ENCODE measurements around the gene TMEM225B.
"Not testable (repeated sequence)": the region's sequence is repeated elsewhere in the genome, so short reads cannot be mapped to it uniquely, and the experiment has no call there.

TMEM225B gene

DNA sequence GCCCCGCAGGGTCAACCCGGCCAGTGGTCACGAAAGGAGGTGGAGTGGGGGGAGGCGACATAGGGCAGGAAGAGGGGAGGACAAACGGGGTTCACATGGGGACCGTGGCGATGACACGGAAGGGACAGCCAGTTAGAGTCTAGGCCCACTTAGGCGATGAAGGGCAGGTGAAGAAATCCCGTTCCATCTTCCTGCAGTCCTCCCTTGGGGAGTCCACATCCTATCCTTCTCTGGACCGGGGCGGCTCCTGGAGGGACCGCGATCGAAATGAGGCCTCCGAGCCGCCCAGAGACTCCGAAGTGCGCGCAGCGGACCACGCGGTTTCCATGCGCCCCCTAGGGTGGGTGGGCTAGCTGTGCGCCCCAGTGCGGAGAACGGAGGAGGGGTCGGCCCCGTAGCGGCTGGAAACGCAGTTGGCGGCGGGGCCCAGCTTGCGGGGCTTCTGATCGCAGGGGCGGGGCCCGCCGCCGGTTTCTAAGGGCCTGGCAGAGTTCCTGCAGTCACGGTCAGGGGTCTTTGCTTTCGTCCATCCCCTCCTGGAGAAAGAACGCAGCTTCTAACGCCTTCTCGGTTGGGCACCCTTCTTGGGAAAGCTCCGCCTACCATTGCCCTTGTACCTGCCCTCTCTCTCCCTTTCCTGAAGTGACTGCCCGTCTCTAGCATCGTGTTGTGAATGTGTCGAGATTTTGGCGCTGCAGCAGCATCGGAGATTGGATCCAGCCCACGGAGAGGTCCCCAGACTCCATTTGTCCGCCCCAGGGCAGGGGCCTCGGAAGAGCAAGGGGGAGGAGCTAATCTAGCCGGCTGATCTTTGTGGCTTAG is 17.9 kb upstream of the TMEM225B start:
- DNase-seq, result no peak

DNA sequence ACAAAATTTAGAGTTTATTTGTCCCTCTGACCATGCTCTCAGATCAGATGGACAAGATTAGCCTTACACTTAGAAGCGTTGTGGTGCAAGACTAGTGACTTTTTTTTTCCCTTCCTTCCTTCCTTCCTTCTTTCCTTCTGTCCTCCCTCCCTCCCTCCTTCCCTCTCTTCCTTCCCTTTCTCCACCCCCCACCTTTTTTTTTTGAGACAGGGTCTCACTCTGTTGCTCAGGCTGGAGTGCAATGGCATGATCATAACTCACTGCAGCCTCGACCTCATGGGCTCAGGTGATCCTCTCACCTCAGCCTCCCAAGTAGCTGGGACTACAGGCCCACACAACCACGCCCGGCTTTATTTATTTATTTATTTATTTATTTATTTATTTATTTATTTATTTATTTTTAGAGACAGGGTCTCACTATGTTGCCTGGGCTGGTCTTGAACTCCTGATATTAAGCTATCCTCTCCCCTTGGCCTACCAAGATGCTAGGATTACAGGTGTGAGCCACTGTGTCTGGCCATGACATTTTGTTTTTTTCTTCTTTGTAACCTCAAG is 17.2 kb upstream of the TMEM225B start:
- DNase-seq, result not testable (repeated sequence)

DNA sequence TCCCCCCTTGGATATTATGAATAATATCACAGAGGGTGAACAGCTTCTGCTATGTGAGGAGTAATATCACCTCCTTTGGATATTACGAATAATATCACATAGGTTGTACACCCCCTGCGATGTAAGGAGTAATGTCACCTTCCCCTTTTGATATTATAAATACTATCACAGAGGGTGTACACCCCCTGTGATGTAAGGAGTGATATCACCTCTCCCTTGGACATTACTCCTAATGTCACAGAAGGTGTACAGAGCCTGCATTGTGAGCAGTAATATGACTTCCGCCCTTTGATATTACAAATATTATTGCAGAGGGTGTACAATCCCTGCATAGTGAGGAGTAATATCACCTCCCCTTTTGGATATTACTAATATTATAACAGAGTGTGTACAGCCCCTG is 9.2 kb upstream of the TMEM225B start:
- no peak for DNase-seq

GRCh38 chr7:99594948-99595745 is 2.9 kb upstream of the TMEM225B start:
- DNase-seq, result no peak

DNA sequence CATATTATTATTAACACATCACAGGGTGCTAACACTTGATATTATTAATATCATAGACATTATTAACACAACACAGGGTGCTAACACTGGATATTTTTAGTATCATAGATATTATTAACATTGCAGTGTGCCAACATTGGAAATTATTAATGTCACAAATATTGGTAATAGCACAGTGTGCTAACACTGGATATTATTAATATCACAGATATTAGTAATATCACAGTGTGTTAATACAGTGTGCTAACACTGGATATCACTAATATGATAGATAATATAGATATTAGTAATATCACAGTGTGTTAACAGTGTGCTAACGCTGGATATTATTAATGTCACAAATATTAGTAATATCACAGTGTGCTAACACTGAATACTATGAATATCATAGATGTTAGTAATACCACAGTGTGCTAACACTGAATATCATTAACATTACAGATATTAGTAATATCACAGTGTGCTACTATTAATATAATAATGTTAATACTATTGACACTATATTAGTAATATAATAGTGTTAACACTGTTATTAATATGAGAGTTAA is 1.6 kb upstream of the TMEM225B start:
- DNase-seq, result no peak

GRCh38 chr7:99599836-99600235 is 1.8 kb downstream of the TMEM225B start:
- DNase-seq, result no peak

GRCh38 chr7:99601656-99602310 is 3.7 kb downstream of the TMEM225B start:
- no peak for DNase-seq

DNA sequence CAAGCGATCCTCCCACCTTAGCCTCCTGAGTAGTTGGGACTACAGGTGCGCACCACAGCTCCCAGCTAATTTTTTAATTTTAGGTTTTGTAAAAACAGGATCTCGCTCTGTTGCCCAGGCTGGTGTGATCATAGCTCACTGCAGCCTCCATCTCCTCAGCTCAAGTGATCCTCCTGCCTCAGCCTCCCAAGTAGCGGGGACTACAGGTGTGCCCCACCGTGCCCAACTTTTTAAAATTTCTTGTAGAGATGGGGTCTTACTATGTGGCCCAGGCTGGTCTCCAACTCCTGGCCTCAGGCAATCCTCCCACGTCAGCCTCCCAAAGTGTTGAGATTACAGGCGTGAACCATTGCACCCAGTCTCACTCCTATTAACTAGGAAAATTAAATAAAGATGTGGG is 7.5 kb downstream of the TMEM225B start:
- DNase-seq, result no peak

GRCh38 chr7:99606531-99606930 is 8.5 kb downstream of the TMEM225B start:
- no peak for DNase-seq

- DNase-seq, result no peak
Measured at GRCh38 chr7:99607548-99607947, 9.5 kb downstream of the TMEM225B start.

DNA sequence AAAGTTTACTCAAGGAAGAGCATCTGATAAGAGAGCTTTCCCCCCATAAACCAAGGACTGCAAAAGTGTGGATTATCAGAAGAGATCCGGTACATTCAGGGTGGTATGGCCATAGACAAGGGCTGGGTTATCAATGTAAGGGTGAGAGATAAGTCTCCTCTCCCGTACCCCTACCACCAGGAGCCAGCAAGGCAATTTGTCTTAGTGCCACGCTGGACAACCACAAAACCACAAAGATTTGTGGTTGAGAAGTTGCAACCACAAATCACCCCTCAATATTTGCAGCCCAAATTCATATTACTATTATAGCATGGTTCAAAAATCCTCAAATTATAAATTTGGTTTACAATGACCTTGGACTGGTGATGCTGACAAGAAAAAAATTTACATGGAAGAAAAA is 16.4 kb downstream of the TMEM225B start:
- DNase-seq, result no peak

GRCh38 chr7:99615989-99616358 is 17.9 kb downstream of the TMEM225B start:
- no peak for DNase-seq

DNA sequence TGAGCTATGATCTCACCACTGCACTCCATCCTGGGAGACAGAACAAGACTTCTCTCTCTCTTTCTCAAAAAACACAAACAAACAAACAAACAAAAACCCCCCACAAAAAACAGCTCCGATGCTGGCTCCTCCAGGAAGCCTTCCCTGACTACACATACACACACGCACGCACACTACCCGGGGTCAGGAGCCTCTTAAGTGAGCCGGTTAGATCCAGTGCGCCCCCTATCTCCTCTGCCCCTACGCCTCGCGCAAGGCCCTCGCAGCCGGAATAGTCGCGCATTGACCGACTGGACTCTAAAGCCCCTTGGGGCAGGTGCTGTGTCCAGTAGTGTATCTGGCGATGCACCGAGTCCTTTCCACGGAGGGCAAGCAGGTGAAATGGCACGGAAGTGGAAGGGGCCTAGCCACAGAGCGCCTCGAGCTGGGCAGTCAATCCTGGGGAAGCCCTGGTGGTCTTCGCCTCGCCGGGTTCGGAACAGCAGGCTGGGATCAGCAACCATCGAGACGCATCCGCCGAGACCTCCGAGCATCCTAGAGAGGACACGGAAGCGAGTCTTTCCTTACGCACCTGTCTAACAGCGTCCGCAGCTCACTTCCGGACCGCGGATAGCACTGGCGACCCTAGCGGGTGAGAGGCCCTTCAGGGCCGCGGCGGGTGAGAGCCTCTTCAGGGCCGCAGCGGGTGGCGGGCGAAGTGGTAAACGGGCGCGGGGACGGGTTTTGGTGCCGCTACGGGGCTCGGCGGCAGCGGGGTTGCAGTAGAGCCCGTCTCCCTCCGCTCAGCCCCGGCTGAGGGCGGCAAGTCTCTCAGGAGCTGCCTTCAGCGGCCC is 18.5 kb downstream of the TMEM225B start, which contains the start of gene ZSCAN25:
Gene ZSCAN25, plus strand, starts transcription at position 588 of the 833 bp plus-strand sequence. CDS start 2,661 bp downstream, outside the sequence.
- DNase-seq, result peak; percentile 68

GRCh38 chr7:99617192-99617781 is 19.2 kb downstream of the TMEM225B start:
- DNase-seq, result no peak

DNA sequence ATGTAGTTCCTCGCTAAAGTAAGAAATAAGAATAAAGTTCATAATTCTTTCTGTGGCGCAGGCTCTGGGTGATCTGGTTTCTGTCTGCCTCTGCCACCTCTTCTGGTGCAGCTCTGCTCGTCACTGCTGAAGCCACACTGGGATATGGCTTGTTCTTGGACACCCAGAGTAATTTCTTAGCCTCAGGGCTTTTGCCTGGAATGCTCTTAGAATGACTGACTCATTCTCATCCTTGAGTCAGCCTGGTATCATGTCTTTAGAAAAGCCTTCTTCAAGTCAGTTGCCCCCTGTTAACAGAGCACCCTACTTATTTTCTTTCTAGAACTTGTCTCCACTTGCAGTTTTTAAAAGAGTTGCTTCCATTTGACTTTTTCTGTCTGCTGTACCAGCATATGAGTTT is 20.7 kb downstream of the TMEM225B start:
- peak; percentile 92 for DNase-seq

DNA sequence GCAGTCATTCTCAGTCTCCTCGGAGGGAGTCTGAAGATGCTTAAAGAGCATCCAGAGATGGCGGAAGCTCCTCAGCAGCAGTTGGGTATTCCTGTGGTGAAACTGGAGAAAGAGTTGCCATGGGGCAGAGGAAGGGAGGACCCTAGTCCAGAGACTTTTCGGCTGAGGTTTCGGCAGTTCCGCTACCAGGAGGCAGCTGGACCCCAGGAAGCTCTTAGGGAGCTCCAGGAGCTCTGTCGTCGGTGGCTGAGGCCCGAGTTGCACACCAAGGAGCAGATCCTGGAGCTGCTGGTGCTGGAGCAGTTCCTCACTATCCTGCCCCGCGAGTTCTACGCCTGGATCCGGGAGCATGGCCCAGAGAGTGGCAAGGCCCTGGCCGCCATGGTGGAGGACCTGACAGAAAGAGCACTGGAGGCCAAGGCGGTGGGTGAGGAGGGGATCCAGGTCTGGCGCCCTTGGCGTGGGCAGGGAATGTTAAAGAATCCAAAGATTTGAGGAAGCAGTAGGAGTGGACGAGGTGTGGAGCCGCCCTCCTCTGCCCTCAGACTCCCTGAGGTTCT is 21.6 kb downstream of the TMEM225B start:
- DNase-seq, result no peak

DNA sequence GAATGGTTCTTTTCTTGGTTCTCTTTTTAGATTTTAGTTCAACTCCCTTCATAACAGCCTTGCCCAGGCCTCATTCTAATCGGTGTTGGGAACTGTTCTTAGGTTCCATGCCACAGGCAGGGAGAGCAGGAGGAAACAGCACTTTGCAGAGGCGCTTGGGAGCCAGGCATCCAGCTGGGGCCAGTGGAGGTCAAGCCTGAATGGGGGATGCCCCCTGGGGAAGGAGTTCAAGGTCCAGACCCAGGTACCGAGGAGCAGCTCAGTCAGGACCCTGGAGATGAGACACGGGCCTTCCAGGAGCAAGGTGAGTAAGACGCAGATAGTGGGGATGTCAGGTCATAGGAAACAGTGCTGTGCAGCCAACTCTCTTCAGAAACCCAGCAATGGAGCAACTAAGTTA is 23.2 kb downstream of the TMEM225B start:
- no peak for DNase-seq

- DNase-seq, result no peak
Measured at GRCh38 chr7:99622596-99622995, 24.5 kb downstream of the TMEM225B start.

GRCh38 chr7:99623091-99623693 is 25.1 kb downstream of the TMEM225B start:
- no peak for DNase-seq

DNA sequence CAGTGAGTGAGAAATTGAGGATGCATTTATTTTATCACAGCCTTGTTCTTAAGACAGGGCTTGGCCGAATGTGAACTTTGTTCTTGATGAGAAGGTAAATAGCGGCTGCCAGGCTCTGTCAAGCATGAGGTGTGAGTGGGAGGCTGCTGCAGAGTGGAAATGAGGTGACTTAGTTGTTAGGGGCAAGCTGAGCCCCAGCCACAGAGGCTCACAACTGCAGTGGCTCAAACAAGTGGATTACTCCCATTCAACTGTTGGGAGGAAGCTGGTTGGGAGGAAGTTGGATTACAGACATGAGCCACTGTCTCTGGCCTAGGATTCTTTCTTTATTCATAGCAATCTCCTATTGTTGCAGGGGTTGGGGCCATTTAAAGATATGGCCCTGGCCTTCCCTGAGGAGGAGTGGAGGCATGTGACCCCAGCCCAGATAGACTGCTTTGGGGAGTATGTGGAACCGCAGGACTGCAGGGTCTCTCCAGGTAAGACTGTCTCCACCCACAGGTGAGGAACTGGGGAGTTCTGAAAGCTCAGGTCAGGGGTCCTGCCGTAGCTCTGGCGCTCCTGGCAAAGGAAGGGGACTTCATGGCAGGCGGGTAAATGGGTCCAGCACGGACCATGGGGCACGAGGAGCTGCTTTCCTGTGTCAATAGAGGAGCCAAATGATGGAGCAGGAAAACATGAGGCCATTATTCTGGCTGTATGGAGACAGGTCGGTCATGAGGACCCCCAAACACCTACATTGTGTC is 25.8 kb downstream of the TMEM225B start:
- no peak for DNase-seq
